AML-193 (cell line): ENCODE data around the gene CLASP1.
A peak's percentile ranks its signal among the peaks of the same experiment; 100 is the strongest.
"Not testable (repeated sequence)": the region's sequence is repeated elsewhere in the genome, so short reads cannot be mapped to it uniquely, and the experiment has no call there.

Experiments
- DNase-seq, 2 experiments: peaks; one replicate each; lab custom pipeline; 2025; lab: John Stamatoyannopoulos, UW

The CLASP1 gene

GRCh38 chr2:121504316-121504715 is 144.9 kb downstream of the CLASP1 start:
- no peak for DNase-seq

- DNase-seq: no peak
Measured at GRCh38 chr2:121502781-121503180, 146.5 kb downstream of the CLASP1 start.

GRCh38 chr2:121502246-121502645 is 147.0 kb downstream of the CLASP1 start:
- no peak for DNase-seq

- no peak for DNase-seq
Measured at GRCh38 chr2:121501554-121501953, 147.7 kb downstream of the CLASP1 start.

GRCh38 chr2:121501031-121501430 is 148.2 kb downstream of the CLASP1 start:
- no peak for DNase-seq

GRCh38 chr2:121498731-121499130 is 150.5 kb downstream of the CLASP1 start:
- DNase-seq: no peak

- DNase-seq: no peak
Measured at GRCh38 chr2:121492409-121492808, 156.9 kb downstream of the CLASP1 start.

GRCh38 chr2:121491518-121491917 is 157.7 kb downstream of the CLASP1 start:
- no peak for DNase-seq

GRCh38 chr2:121490584-121491133 is 158.6 kb downstream of the CLASP1 start:
- no peak for DNase-seq

GRCh38 chr2:121489911-121490583 is 159.2 kb downstream of the CLASP1 start:
- peak; percentile 5 to 13 for DNase-seq

- DNase-seq: no peak
Measured at GRCh38 chr2:121489284-121489683, 160.0 kb downstream of the CLASP1 start.

GRCh38 chr2:121486191-121486790 is 163.0 kb downstream of the CLASP1 start:
- no peak for DNase-seq

- DNase-seq: no peak
Measured at GRCh38 chr2:121485039-121485438, 164.2 kb downstream of the CLASP1 start.

- DNase-seq: no peak
Measured at GRCh38 chr2:121483846-121484245, 165.4 kb downstream of the CLASP1 start.

GRCh38 chr2:121483021-121483420 is 166.2 kb downstream of the CLASP1 start:
- DNase-seq: no peak

GRCh38 chr2:121480826-121481225 is 168.4 kb downstream of the CLASP1 start:
- no peak for DNase-seq

GRCh38 chr2:121479882-121480522 is 169.3 kb downstream of the CLASP1 start:
- DNase-seq: no peak

- no peak for DNase-seq
Measured at GRCh38 chr2:121478996-121479745, 170.1 kb downstream of the CLASP1 start.

- DNase-seq: not testable (repeated sequence)
Measured at GRCh38 chr2:121478358-121478995, 170.8 kb downstream of the CLASP1 start.

- no peak for DNase-seq
Measured at GRCh38 chr2:121476684-121477083, 172.6 kb downstream of the CLASP1 start.

- no peak for DNase-seq
Measured at GRCh38 chr2:121475811-121476571, 173.3 kb downstream of the CLASP1 start.
